H1 (cell line): ENCODE results near the gene GABARAPL2. TPM values are rescaled to one million over a fixed set of nuclear protein-coding genes. Genes with fewer than 3 reads are reported as not detected.

Experiments
- CTCF ChIA-PET: fragments of 300-600 bp; sonication (Branson Sonifier 250); formaldehyde crosslinking; loops from one replicate; lab custom pipeline; 2021; ENCODE audit not compliant: partially characterized antibody; lab: Charles Lee
- POLR2A ChIA-PET: fragments of 300-600 bp; sonication (Branson Sonifier 250); formaldehyde crosslinking; loops from one replicate; lab custom pipeline; 2021; ENCODE audit warnings: inconsistent platforms; ENCODE audit not compliant: partially characterized antibody; lab: Charles Lee
- DNase-seq, 2 experiments: peaks; one replicate each; pipeline versions ENCODE4 v3.0.0 to v3.0.0-alpha.2; 2010 to 2022; ENCODE audit warnings: low spot score in 2 of 2, low read depth in 1 of 2, mixed read lengths in 1 of 2
- FAIRE-seq: peaks from 2 replicates; lab custom pipeline; 2011; peaks lifted over from hg19 to GRCh38; lab: Jason Lieb, UNC
- H2AFZ ChIP-seq: 2 replicates; pipeline ENCODE4 v1.8.1; 2012; ENCODE audit warnings: low read length, inconsistent platforms
- H2AK5ac ChIP-seq: 2 replicates; pipeline ENCODE4 v1.6.1; 2013; ENCODE audit warnings: low read depth, low read length
- H2BK120ac ChIP-seq: replicated peaks from 2 replicates; pipeline ENCODE3; 2013; ENCODE audit warnings: low read depth, low read length, inconsistent platforms
- H2BK12ac ChIP-seq: 2 replicates; pipeline ENCODE4 v1.6.1; 2013; ENCODE audit warnings: low read depth, low read length
- H2BK15ac ChIP-seq: 2 replicates; pipeline ENCODE4 v1.6.1; 2013; ENCODE audit warnings: low read length
- H2BK20ac ChIP-seq: 2 replicates; pipeline ENCODE4 v1.6.1; 2013; ENCODE audit warnings: low read length
- H2BK5ac ChIP-seq: 2 replicates; pipeline ENCODE4 v1.6.1; 2013; ENCODE audit warnings: low read depth, low read length
- H3K14ac ChIP-seq: 2 replicates; pipeline ENCODE4 v1.6.1; 2013; ENCODE audit warnings: inconsistent platforms; ENCODE audit not compliant: insufficient read length
- H3K18ac ChIP-seq: 2 replicates; pipeline ENCODE4 v1.6.1; 2013; ENCODE audit warnings: low read length; ENCODE audit errors: extremely low read depth
- H3K23ac ChIP-seq: 2 replicates; pipeline ENCODE4 v1.6.1; 2013; ENCODE audit warnings: inconsistent platforms; ENCODE audit not compliant: insufficient read length
- H3K23me2 ChIP-seq: 2 replicates; pipeline ENCODE4 v1.6.1; 2013; ENCODE audit warnings: low read depth, low read length
- H3K27ac ChIP-seq: 2 replicates; pipeline ENCODE4 v1.6.1; 2011; ENCODE audit warnings: low read depth, low read length, inconsistent platforms
- H3K27me3 ChIP-seq, 4 experiments: replicated peaks in 1 of 4; 1 replicate in 1 of 4; 2 replicates in 3 of 4; pipeline versions ENCODE4 v1.6.1 to v1.8.1; 2011 to 2013; ENCODE audit warnings: low read length in 3 of 4, mild to moderate bottlenecking in 3 of 4, inconsistent platforms in 2 of 4, mixed read lengths in 2 of 4, moderate library complexity in 1 of 4; ENCODE audit not compliant: control insufficient read depth in 3 of 4, insufficient read depth in 3 of 4; ENCODE audit errors: extremely low read depth in 1 of 4
- H3K36me3 ChIP-seq, 4 experiments: 2 replicates each; pipeline versions ENCODE4 v1.6.1 to v1.8.1; 2011 to 2013; ENCODE audit warnings: mild to moderate bottlenecking in 4 of 4, low read length in 3 of 4, moderate library complexity in 2 of 4, control low read depth in 1 of 4, inconsistent platforms in 1 of 4; ENCODE audit not compliant: insufficient read depth in 4 of 4, control insufficient read depth in 2 of 4
- H3K4ac ChIP-seq: replicated peaks from 2 replicates; pipeline ENCODE3; 2013; ENCODE audit warnings: low read length, low read depth, mixed read lengths, inconsistent platforms; ENCODE audit not compliant: insufficient read length
- H3K4me1 ChIP-seq, 4 experiments: replicated peaks in 1 of 4; 1 replicate in 1 of 4; 2 replicates in 3 of 4; pipeline versions ENCODE4 v1.6.1 to v1.8.1; 2011 to 2013; ENCODE audit warnings: low read length in 3 of 4, inconsistent platforms in 2 of 4, mixed read lengths in 1 of 4; ENCODE audit not compliant: insufficient read depth in 4 of 4, control insufficient read depth in 3 of 4
- H3K4me2 ChIP-seq, 2 experiments: 2 replicates each; pipeline versions ENCODE4 v1.6.1 to v1.8.1; 2011 to 2013; ENCODE audit warnings: low read depth in 2 of 2, low read length in 2 of 2, control low read depth in 1 of 2, inconsistent platforms in 1 of 2, mild to moderate bottlenecking in 1 of 2; ENCODE audit not compliant: insufficient read depth in 1 of 2
- H3K4me3 ChIP-seq, 4 experiments: fragments of 200-600, 300-600 bp in 1 of 4; sonication (generic), shearing (Covaris generic), sonication (Bioruptor Twin) in 1 of 4; 2 replicates each; pipeline versions ENCODE4 v1.5.1 to v1.8.1; 2011 to 2016; ENCODE audit warnings: low read length in 4 of 4, low read depth in 3 of 4, control low read depth in 2 of 4, inconsistent platforms in 2 of 4, mild to moderate bottlenecking in 2 of 4, mixed read lengths in 1 of 4, moderate library complexity in 1 of 4; ENCODE audit not compliant: insufficient read depth in 2 of 4; ENCODE audit errors: extremely low read depth in 1 of 4
- H3K56ac ChIP-seq: replicated peaks from 2 replicates; pipeline ENCODE3; 2013; ENCODE audit warnings: low read depth, mild to moderate bottlenecking, mixed read lengths, low read length, inconsistent platforms; ENCODE audit not compliant: insufficient read length
- H3K79me1 ChIP-seq: 2 replicates; pipeline ENCODE4 v1.6.1; 2013; ENCODE audit warnings: low read depth, low read length, control low read depth
- H3K79me2 ChIP-seq, 2 experiments: 2 replicates each; pipeline versions ENCODE4 v1.6.1 to v1.8.1; 2012 to 2013; ENCODE audit warnings: low read length in 2 of 2, mild to moderate bottlenecking in 2 of 2, inconsistent platforms in 1 of 2; ENCODE audit not compliant: insufficient read depth in 2 of 2, control insufficient read depth in 1 of 2
- H3K9ac ChIP-seq, 4 experiments: replicated peaks in 1 of 4; 1 replicate in 1 of 4; 2 replicates in 3 of 4; pipeline versions ENCODE4 v1.6.1 to v1.8.1; 2011 to 2013; ENCODE audit warnings: low read depth in 3 of 4, low read length in 3 of 4, control low read depth in 2 of 4, mild to moderate bottlenecking in 2 of 4, moderate library complexity in 2 of 4, inconsistent platforms in 1 of 4; ENCODE audit errors: extremely low read depth in 1 of 4
- H3K9me3 ChIP-seq, 2 experiments: 2 replicates each; pipeline versions ENCODE4 v1.6.1 to v1.8.1; 2012 to 2013; ENCODE audit warnings: mild to moderate bottlenecking in 2 of 2, moderate library complexity in 2 of 2, control low read depth in 1 of 2, inconsistent platforms in 1 of 2, low read depth in 1 of 2, low read length in 1 of 2, mixed read lengths in 1 of 2; ENCODE audit not compliant: insufficient read depth in 2 of 2
- H4K20me1 ChIP-seq, 2 experiments: replicated peaks in 1 of 2; 2 replicates each; pipeline versions ENCODE3 to v1.8.1; 2011 to 2013; ENCODE audit warnings: inconsistent platforms in 2 of 2, low read length in 2 of 2, mild to moderate bottlenecking in 1 of 2; ENCODE audit not compliant: insufficient read depth in 2 of 2, control insufficient read depth in 1 of 2
- H4K5ac ChIP-seq: 2 replicates; pipeline ENCODE4 v1.6.1; 2013; ENCODE audit warnings: low read length, low read depth, mixed read lengths, inconsistent platforms; ENCODE audit not compliant: insufficient read length
- H4K8ac ChIP-seq: 2 replicates; pipeline ENCODE4 v1.8.0; 2013; ENCODE audit warnings: mild to moderate bottlenecking, moderate library complexity, low read length, inconsistent platforms; ENCODE audit not compliant: insufficient read depth; ENCODE audit errors: extremely low read depth
- H4K91ac ChIP-seq: replicated peaks from 2 replicates; pipeline ENCODE3; 2013; ENCODE audit warnings: low read length, mixed read lengths, inconsistent platforms; ENCODE audit not compliant: insufficient read length
- ASH2L ChIP-seq: fragments of 200-600, 300-600 bp; sonication (generic); IDR thresholded peaks from one replicate; pipeline ENCODE4 v1.7.1; 2017; ENCODE audit warnings: low read length
- CBX5 ChIP-seq: fragments of 300-800, 300-1000 bp; sonication (generic); IDR thresholded peaks from 2 replicates; pipeline ENCODE4 v1.7.1; 2016; ENCODE audit warnings: antibody characterized with exemption, low read length, low read depth
- CBX8 ChIP-seq: fragments of 300-800, 300-1000 bp; sonication (generic); IDR thresholded peaks from 2 replicates; pipeline ENCODE4 v1.7.1; 2016; ENCODE audit warnings: low read depth, low read length, borderline replicate concordance
- E2F6 ChIP-seq: IDR thresholded peaks from 2 replicates; pipeline ENCODE4 v1.6.1; 2012; ENCODE audit warnings: inconsistent platforms
- EP300 ChIP-seq, 2 experiments: IDR thresholded peaks; 1 replicate in 1 of 2; 2 replicates in 1 of 2; pipeline ENCODE4 v1.6.1; 2011 to 2012; ENCODE audit warnings: low read depth in 2 of 2, low read length in 2 of 2, mild to moderate bottlenecking in 2 of 2, borderline replicate concordance in 1 of 2, inconsistent platforms in 1 of 2, moderate library complexity in 1 of 2
- GABPA ChIP-seq: IDR thresholded peaks from 2 replicates; pipeline ENCODE4 v1.6.1; 2011; ENCODE audit warnings: mild to moderate bottlenecking, low read length, moderate library complexity, borderline replicate concordance; ENCODE audit not compliant: insufficient read depth
- KDM1A ChIP-seq: fragments of 200-600, 300-600 bp; sonication (generic); IDR thresholded peaks from 2 replicates; pipeline ENCODE4 v1.7.1; 2016; ENCODE audit warnings: mild to moderate bottlenecking, low read length, borderline replicate concordance
- WGBS, 2 experiments: shearing (Covaris generic) in 1 of 2; methylation state at CpG; one replicate each; pipeline versions ENCODE4 v1.1.6 to v1.1.7; 2013 to 2015; ENCODE audit warnings: low lambda C conversion rate in 2 of 2, mixed read lengths in 2 of 2, inconsistent platforms in 1 of 2, low coverage in 1 of 2, missing lambda C conversion rate in 1 of 2; ENCODE audit not compliant: insufficient replicate concordance in 2 of 2, insufficient coverage in 1 of 2, insufficient read length in 1 of 2; ENCODE audit errors: extremely low coverage in 1 of 2, missing lambda C conversion rate in 1 of 2; 5-methylcytosine and 5-hydroxymethylcytosine counted together
- polyA plus RNA-seq, 7 experiments: library from polyadenylated mRNA; depleted of rRNA in 3 of 7; stranded (reverse) in 5 of 7; unstranded in 2 of 7; fragments of >200 nt in 5 of 7; fragments of 200-250 nt in 2 of 7; gene quantifications; 1 replicate in 5 of 7; 2 replicates in 1 of 7; 4 replicates in 1 of 7; pipeline versions ENCODE4 v1.2.1 to v1.2.3, GENCODE V29; 2011 to 2013; ENCODE audit warnings: missing spikeins in 2 of 7, mixed read lengths in 2 of 7
- total RNA-seq: library from RNA; stranded (reverse); fragmentation: NEBNext Ultra II Directional; extraction: Animal tissue kit (Norgen Biotek cat#: 25700); gene quantifications from 2 replicates; pipeline ENCODE4 v1.2.1, GENCODE V29; 2021
- TF ChIP-seq, protein P1 (sequence below): IDR thresholded peaks from 2 replicates; pipeline ENCODE4 v1.6.1; 2012; ENCODE audit warnings: low read length, inconsistent platforms

Gene GABARAPL2
- total and polyA plus RNA-seq, 2 of the 8 experiments (the other 6 are each of a cell fraction or from before 2014, with no cell fraction given), result 65.8 to 71.3 TPM

GRCh38 chr16:75535211-75535843 is 30.9 kb upstream of the GABARAPL2 start:
- H3K14ac ChIP-seq, result no peak overlapping the region
- no peak overlapping the region for H2BK20ac ChIP-seq
- no peak overlapping the region for H3K27ac ChIP-seq
- H3K23me2 ChIP-seq, result no peaks in the 10 kb centered on the region
- FAIRE-seq (no peak), DNase-seq (no peak)
- H3K79me2 ChIP-seq, result no peaks in the 10 kb centered on the region
- 0 out of 2 replicates have a peak overlapping the region, but pooled peaks have one; percentile 9 for H2AFZ ChIP-seq
- H3K79me1 ChIP-seq, result no peaks in the 10 kb centered on the region
- no peak overlapping the region for H2BK12ac ChIP-seq
- ChIA-PET POLR2A (interaction anchor here (0.8 to 2.4 kb wide), 11 partner anchors 9 to 103 kb away, joined by 3 to 17 read pairs (median 4); partner anchors contain the start of gene CHST6), CTCF (interaction anchor here (0.9 to 9.3 kb wide), 14 partner anchors 9 to 127 kb away, joined by 3 to 203 read pairs (median 5); partner anchors contain the start of gene TMEM170A)
- H3K4me3 ChIP-seq, result no peak overlapping the region
- no peaks in the 10 kb centered on the region; a peak in 1 of 8 replicates for H3K36me3 ChIP-seq
- no peak overlapping the region for H3K23ac ChIP-seq
- H3K18ac ChIP-seq, result peak overlapping the region; percentile 35; the same call in 1 of the 2 replicates
- H4K20me1 ChIP-seq, result no peaks in the 10 kb centered on the region
- 81% methylated on average over 31 of the region's 34 CpGs; no CpG with 5 or more reads in 1 of the 2 experiments for WGBS, 2 experiments
- H4K91ac ChIP-seq, result no peak overlapping the region
- 0 out of 2 replicates have a peak overlapping the region, but pooled peaks have one; percentile 55 for H2BK5ac ChIP-seq
- peaks cover 0 to 6% (median 0%) of the 10 kb centered on the region in 4 experiments; a peak in 1 of 7 replicates for H3K4me1 ChIP-seq
- no peak overlapping the region for H3K4ac ChIP-seq
- H3K4me2 ChIP-seq, result no peak overlapping the region
- peak overlapping the region; percentile 82; the same call in 1 of the 2 replicates for H4K8ac ChIP-seq
- H4K5ac ChIP-seq, result no peak overlapping the region
- no peaks in the 10 kb centered on the region for H3K9me3 ChIP-seq
- H3K27me3 ChIP-seq, result no peaks in the 10 kb centered on the region
- no peak overlapping the region for H3K56ac ChIP-seq
- H2BK15ac ChIP-seq, result peak overlapping the region; percentile 84; the same call in 1 of the 2 replicates
- H2AK5ac ChIP-seq, result no peak overlapping the region
- H3K9ac ChIP-seq, result no peak overlapping the region
- TF ChIP-seq, protein P1, sequence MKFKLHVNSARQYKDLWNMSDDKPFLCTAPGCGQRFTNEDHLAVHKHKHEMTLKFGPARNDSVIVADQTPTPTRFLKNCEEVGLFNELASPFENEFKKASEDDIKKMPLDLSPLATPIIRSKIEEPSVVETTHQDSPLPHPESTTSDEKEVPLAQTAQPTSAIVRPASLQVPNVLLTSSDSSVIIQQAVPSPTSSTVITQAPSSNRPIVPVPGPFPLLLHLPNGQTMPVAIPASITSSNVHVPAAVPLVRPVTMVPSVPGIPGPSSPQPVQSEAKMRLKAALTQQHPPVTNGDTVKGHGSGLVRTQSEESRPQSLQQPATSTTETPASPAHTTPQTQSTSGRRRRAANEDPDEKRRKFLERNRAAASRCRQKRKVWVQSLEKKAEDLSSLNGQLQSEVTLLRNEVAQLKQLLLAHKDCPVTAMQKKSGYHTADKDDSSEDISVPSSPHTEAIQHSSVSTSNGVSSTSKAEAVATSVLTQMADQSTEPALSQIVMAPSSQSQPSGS, result no peak
- TF ChIP-seq GABPA (no peak), CBX8 (no peak), E2F6 (no peak), EP300 (IDR thresholded peaks at IDR 0.05; ENCODE audit: borderline replicate concordance in 1 of 2, low read depth in 2 of 2, low read length in 2 of 2) (no peak), ASH2L (no peak), CBX5 (no peak), KDM1A (no peak)
- TF ChIP-seq, all 59 proteins: peak for 0
- H2BK120ac ChIP-seq, result no peak overlapping the region
